ENCODE measurements around the gene NEGR1.

Gene NEGR1

GRCh38 chr1:71834601-71835441 is 447.5 kb downstream of the NEGR1 start:
- no peak for DNase-seq (ENCODE audit: low read depth)
- no peak for TF ChIP-seq CTCF (IDR thresholded peaks at IDR 0.05; ENCODE audit: low read depth, low read length, missing control alignments)
- no peak overlapping the region for H3K4me3 ChIP-seq (ENCODE audit: low read depth, low read length)
- in situ Hi-C loops (cut with HindIII; ENCODE audit: low sequenced_read_pairs) = no loop called here

- no peak for TF ChIP-seq CTCF (IDR thresholded peaks at IDR 0.05; ENCODE audit: low read depth, low read length, missing control alignments)
- DNase-seq (ENCODE audit: low read depth) = no peak
- H3K4me3 ChIP-seq (ENCODE audit: low read depth, low read length) = no peak overlapping the region
- in situ Hi-C loops (cut with HindIII; ENCODE audit: low sequenced_read_pairs) = no loop called here
These were observed 450.7 kb downstream of the NEGR1 start for GRCh38 chr1:71831646-71832045.

- in situ Hi-C loops (cut with HindIII; ENCODE audit: low sequenced_read_pairs) = no loop called here
- TF ChIP-seq CTCF (IDR thresholded peaks at IDR 0.05; ENCODE audit: low read depth, low read length, missing control alignments) = no peak
- no peak overlapping the region for H3K4me3 ChIP-seq (ENCODE audit: low read depth, low read length)
- no peak for DNase-seq (ENCODE audit: low read depth)
These were observed 453.0 kb downstream of the NEGR1 start for GRCh38 chr1:71829346-71829745.

GRCh38 chr1:71828431-71829012 is 453.8 kb downstream of the NEGR1 start:
- no peak overlapping the region for H3K4me3 ChIP-seq (ENCODE audit: low read depth, low read length)
- no peak for TF ChIP-seq CTCF (IDR thresholded peaks at IDR 0.05; ENCODE audit: low read depth, low read length, missing control alignments)
- no peak for DNase-seq (ENCODE audit: low read depth)
- in situ Hi-C loops (cut with HindIII; ENCODE audit: low sequenced_read_pairs) = no loop called here

- H3K4me3 ChIP-seq (ENCODE audit: low read depth, low read length) = no peak overlapping the region
- TF ChIP-seq CTCF (IDR thresholded peaks at IDR 0.05; ENCODE audit: low read depth, low read length, missing control alignments) = no peak
- in situ Hi-C loops (cut with HindIII; ENCODE audit: low sequenced_read_pairs) = no loop called here
- no peak for DNase-seq (ENCODE audit: low read depth)
These were observed 458.5 kb downstream of the NEGR1 start for GRCh38 chr1:71823708-71824305.

- in situ Hi-C loops (cut with HindIII; ENCODE audit: low sequenced_read_pairs) = no loop called here
- TF ChIP-seq CTCF (IDR thresholded peaks at IDR 0.05; ENCODE audit: low read depth, low read length, missing control alignments) = no peak
These were observed 465.3 kb downstream of the NEGR1 start for GRCh38 chr1:71817028-71817427.

More at GRCh38 chr1:71817028-71817427, 465.3 kb downstream of the NEGR1 start:
- H3K4me3 ChIP-seq (ENCODE audit: low read depth, low read length) = no peak overlapping the region
- no peak for DNase-seq (ENCODE audit: low read depth)
